Hepatocyte (in vitro differentiated cells): ENCODE measurements around the gene TMEM240.

ENCODE experiments used
- CTCF ChIP-seq: fragments of 200-600 bp; sonication (generic); IDR thresholded peaks from 2 replicates; pipeline ENCODE4 v1.5.1; 2016; ENCODE audit warnings: antibody characterized with exemption, mild to moderate bottlenecking; ENCODE audit not compliant: poor library complexity
- EZH2 ChIP-seq: fragments of 200-600 bp; sonication (generic); IDR thresholded peaks from 2 replicates; pipeline ENCODE4 v1.6.1; 2016; ENCODE audit warnings: antibody characterized with exemption, mild to moderate bottlenecking, borderline replicate concordance
- EZH2phosphoT487 ChIP-seq: fragments of 200-600 bp; sonication (generic); IDR thresholded peaks from one replicate; pipeline ENCODE4 v1.6.1; 2018; ENCODE audit warnings: antibody characterized with exemption, mild to moderate bottlenecking, low read depth, moderate library complexity; ENCODE audit not compliant: unreplicated experiment, severe bottlenecking

DNA sequence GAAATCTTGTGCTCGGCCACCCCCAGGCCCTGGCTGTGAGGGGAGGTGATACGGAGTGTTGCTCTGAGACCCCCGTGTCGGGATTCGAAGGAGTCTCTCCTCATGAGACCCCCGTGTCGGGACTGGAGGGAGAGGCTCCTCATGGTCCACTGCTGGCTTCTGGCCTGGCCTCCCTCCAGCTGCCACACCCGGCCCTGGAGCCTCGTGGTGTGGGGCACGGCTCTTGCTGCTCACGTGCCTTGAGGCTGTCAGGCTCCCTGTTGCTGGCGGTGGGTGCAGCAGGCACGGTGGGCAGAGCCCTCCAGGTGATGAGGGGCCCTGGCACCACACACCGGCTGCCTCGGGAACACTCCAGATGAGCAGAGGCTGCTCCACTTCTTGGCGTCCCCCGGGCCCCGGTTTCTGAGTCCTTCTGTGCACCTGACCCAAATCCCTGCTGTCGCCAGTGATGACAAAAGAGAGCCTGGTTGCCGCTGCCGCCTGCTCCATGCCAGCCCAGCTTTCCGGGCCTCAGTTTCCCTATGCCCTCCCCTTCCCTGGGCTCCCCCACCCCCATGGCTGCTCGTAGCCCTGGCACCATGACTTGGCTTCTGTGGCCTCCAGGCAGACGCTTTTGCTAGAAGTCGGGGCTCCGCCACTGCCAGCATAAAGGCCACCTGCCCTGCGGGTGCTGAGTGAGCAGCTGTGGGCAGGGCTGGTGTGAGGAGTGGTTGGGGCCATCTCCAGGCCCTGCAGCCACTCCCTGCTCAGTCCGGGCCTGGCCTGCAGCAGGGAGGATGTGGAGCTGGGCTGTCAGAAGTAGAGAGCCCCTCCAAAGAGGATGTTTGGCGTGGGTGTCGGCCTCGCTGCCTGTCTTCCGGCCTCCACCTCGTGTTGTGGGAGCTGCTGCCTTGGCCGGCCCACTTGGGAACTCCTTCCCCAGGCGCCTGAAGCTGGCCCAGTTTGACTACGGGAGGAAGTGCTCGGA, 11.8 kb downstream of the TMEM240 start:
- TF ChIP-seq CTCF (no peak), EZH2 (no peak), EZH2phosphoT487 (no peak)
